Measurements from ENCODE around the gene OCRL.
A peak's percentile ranks its signal among the peaks of the same experiment; 100 is the strongest.
"Not testable (repeated sequence)": the region's sequence is repeated elsewhere in the genome, so short reads cannot be mapped to it uniquely, and the experiment has no call there.

OCRL gene

GRCh38 chrX:129534816-129535578 is 5.1 kb upstream of the OCRL start:
- DNase-seq (ENCODE audit: low read depth, low spot score): no peak

- no peak for DNase-seq (ENCODE audit: low read depth, low spot score)
Observed at GRCh38 chrX:129540722-129541184, 694 bp downstream of the OCRL start.

GRCh38 chrX:129544780-129545179 is 4.7 kb downstream of the OCRL start:
- DNase-seq (ENCODE audit: low read depth, low spot score): no peak

- no peak for DNase-seq (ENCODE audit: low read depth, low spot score)
Observed at GRCh38 chrX:129545408-129545807, 5.3 kb downstream of the OCRL start.

- DNase-seq (ENCODE audit: low read depth, low spot score): no peak
Observed at GRCh38 chrX:129549124-129549523, 9.1 kb downstream of the OCRL start.

- DNase-seq (ENCODE audit: low read depth, low spot score): no peak
Observed at GRCh38 chrX:129553619-129554288, 13.7 kb downstream of the OCRL start.

- not testable (repeated sequence) for DNase-seq (ENCODE audit: low read depth, low spot score)
Observed at GRCh38 chrX:129554816-129555215, 14.8 kb downstream of the OCRL start.

GRCh38 chrX:129556806-129557315 is 16.8 kb downstream of the OCRL start:
- DNase-seq (ENCODE audit: low read depth, low spot score): no peak

GRCh38 chrX:129557844-129558480 is 17.9 kb downstream of the OCRL start:
- DNase-seq (ENCODE audit: low read depth, low spot score): no peak

- no peak for DNase-seq (ENCODE audit: low read depth, low spot score)
Observed at GRCh38 chrX:129559783-129560182, 19.7 kb downstream of the OCRL start.

- no peak for DNase-seq (ENCODE audit: low read depth, low spot score)
Observed at GRCh38 chrX:129561453-129561852, 21.4 kb downstream of the OCRL start.

GRCh38 chrX:129564345-129564744 is 24.3 kb downstream of the OCRL start:
- not testable (repeated sequence) for DNase-seq (ENCODE audit: low read depth, low spot score)

- no peak for DNase-seq (ENCODE audit: low read depth, low spot score)
Observed at GRCh38 chrX:129565046-129565650, 25.1 kb downstream of the OCRL start.

- DNase-seq (ENCODE audit: low read depth, low spot score): no peak
Observed at GRCh38 chrX:129566073-129566472, 26.0 kb downstream of the OCRL start.

- DNase-seq (ENCODE audit: low read depth, low spot score): no peak
Observed at GRCh38 chrX:129568349-129568748, 28.3 kb downstream of the OCRL start.

- DNase-seq (ENCODE audit: low read depth, low spot score): no peak
Observed at GRCh38 chrX:129572422-129572821, 32.4 kb downstream of the OCRL start.

- not testable (repeated sequence) for DNase-seq (ENCODE audit: low read depth, low spot score)
Observed at GRCh38 chrX:129573652-129574051, 33.6 kb downstream of the OCRL start.

- no peak for DNase-seq (ENCODE audit: low read depth, low spot score)
Observed at GRCh38 chrX:129574214-129574613, 34.2 kb downstream of the OCRL start.

GRCh38 chrX:129576539-129576938 is 36.5 kb downstream of the OCRL start:
- no peak for DNase-seq (ENCODE audit: low read depth, low spot score)

GRCh38 chrX:129577473-129577872 is 37.4 kb downstream of the OCRL start:
- DNase-seq (ENCODE audit: low read depth, low spot score): peak; percentile 36

- no peak for DNase-seq (ENCODE audit: low read depth, low spot score)
Observed at GRCh38 chrX:129577877-129578276, 37.8 kb downstream of the OCRL start.

GRCh38 chrX:129581904-129582303 is 41.8 kb downstream of the OCRL start:
- DNase-seq (ENCODE audit: low read depth, low spot score): no peak

All from smooth muscle cell of the brain vasculature (primary cell).